ENCODE data around the gene ILKAP.

The ILKAP gene

GRCh38 chr2:238121511-238122286, 81.8 kb downstream of the ILKAP start:
- no peak for DNase-seq

- DNase-seq, result no peak
These were observed 82.8 kb downstream of the ILKAP start for GRCh38 chr2:238120463-238121298.

All from NCI-H1694 treated with DMSO at 0.1 percent for 48 hours (cell line).